Left kidney (tissue), 2 donors: ENCODE measurements around the gene DGCR2. TPM values are rescaled to one million over a fixed set of nuclear protein-coding genes. Genes with fewer than 3 reads are reported as not detected.

Experiments used
- DNase-seq: peaks from one replicate; pipeline ENCODE4 v3.0.0-alpha.2; 2013
- polyA plus RNA-seq: library from polyadenylated mRNA; unstranded; fragments of 120-200 nt; gene quantifications from one replicate; pipeline ENCODE4 v1.2.1, GENCODE V29; 2013; ENCODE audit not compliant: insufficient read length

Gene DGCR2
- polyA plus RNA-seq, 1 donor = 71.5 TPM

DNA sequence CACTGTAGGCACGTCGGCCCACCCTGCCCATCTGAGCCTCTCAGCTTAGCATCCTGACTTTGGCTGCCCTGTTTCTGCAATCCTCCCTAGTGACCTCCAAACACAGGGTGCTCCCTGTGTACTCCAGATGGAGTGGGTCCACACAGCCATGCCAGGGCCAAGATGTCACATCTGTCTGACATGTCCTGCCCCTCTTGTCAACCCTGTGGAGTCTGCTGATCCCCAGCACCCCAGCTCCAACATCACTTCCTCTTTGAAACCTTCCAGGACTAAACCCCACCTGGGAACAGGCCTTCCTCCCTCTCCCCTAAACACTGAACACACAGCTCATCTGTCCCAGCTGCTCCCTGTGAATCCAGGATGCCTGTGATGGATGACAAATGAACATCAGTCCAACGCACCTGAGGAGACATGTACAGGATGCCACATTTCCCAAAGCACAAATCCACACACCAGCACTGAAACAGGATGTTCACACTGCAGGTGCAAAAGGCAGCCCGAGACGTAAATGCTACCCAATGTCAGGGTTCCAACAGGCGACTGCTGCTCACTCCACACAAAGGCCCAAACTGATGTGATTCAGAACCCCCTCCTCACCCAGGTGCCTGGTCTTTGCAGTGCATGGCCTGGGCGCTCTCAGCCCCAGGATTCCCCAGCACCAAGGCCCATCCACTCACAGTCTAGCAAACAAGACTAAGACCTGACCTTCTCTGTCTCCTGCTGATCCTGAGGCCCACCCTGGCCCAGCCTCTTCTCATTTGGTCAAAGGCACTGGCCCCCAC is 6.9 kb upstream of the DGCR2 start:
- DNase-seq = no peak

DNA sequence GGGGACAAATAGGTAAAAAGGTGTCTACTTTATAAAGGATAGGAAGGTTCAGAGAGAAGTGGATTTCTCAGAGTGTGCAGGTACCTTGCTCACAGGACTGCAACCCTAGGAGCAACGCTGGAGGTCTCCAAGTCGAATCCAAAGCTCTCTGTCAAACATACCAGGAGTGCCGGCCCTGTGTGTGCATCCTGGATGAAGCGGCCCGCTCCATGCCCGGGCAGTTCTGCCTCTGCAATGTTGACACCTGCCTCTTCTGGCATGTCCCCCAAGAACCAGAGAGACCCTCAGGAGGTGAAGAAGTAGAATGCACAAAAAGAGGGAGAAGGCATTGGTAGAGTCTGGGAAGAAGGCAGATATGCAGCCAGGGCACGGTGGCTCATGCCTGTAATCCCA is 5.8 kb upstream of the DGCR2 start:
- DNase-seq = no peak

DNA sequence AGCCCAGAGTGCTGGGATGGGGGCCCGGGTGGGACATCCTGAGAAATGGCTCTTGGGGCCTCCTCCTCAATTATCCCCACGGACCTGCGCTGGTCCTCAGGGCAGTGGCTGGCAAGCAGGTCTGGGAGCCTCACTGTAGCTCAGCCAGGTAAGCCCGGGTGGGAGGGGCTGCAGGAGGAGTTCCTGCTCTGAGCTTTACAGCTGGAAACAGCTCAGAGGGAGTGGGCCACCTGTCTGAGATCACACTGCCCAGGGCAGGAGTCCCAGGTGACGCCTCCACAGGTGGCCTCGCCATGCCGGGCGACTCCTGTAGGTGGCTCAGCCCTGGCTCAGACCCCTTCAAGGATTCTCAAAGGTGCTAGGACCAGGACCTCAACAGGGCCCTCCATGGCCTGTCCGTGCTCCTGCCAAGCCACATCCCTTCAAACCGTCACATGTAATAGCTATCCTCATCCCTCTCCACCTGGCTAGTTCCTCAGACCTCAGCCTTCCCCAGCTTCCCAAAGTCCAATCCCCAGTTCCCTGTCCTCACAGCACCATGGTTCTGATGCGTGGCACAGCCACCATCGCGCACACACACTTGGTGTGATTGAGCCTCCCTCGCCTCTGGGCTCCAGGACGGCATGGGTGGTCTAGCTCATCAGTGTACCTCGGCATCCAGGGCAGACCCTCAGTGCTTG is 5.3 kb upstream of the DGCR2 start:
- DNase-seq = no peak

DNA sequence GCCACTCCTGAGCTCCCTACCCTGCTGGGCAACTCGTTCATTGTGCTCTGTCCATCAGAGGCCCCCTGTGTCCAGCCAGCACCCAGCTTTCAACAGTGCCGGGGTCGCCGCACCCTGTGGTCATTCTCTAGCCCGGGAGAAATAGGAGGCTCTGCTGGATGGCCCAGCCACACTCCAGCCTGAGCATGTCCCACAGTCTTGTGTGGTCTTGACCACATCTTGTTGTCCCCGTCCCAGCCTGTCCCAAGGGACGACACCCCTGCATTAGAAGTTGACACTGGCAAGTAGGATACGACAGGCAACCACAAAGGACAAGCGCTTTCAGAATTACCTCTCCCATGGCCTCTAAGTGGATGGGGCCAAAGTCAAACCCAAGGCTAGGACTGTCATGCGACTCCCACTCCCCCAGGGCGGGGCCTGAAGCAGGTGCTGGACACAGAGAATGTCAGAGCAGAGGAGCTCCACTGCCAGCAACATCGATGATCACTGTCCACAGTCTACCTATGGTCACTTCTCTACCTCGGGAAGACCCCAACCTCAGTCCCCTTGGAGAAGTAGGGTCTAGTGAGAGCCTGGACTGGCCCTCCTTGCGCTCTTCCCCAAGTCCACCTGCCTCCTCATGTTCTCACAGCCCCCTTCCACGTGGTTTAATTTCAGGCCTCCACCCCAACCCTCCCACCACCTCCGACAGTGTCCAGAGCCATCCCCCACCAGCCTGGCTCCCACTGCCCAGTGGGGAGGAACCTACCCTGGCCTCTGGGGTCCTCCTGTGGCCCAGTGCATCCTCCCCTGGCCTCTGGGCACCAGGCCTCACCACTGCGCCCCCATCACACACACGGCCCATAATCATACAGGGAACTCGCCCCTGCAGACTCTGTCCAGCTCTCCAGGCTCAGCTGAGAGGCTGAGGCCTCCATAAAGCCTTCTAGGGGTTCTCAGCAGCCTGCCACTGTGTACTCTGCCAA is 4.4 kb upstream of the DGCR2 start:
- DNase-seq = no peak

DNA sequence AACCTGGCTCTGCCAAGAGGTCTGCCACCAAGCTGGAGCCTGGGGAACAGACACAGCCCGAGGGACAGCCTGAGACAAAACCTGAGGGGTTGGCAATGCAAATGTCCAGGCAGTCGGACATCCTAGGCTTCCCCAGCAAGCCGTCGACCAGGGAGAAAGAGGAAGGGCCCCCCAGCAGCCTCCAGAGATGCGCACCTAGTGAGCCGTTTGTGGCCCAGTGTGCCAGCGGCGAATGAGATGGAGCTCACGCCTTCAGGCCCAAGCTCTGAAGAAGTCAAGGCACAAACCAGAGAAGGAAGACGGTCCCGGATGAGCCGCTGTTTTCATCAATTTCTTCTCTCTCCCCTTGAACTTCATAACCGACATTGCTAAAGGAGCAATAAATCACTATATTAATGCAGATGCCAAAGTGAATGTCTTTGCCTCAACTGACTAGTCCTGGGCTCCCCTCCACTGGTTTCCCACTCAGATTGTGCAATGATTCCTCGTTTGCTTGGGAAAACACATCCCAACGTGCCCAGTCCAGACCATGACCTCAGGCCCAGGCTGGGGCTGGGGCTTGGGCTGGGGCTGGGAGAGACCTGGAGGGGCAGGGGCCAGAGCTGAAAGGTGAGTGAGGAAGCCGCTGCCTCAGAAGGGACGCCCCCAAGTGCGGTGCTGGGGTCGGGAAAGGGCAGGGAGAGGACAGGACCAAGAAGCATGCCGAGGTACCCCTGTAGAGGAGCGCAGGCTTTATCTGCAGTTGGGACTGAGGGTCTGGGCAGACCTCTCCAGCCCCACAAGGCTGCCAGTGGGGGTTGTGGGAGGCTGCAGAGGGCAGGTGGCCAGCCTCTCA is 3.5 kb upstream of the DGCR2 start:
- no peak for DNase-seq

DNA sequence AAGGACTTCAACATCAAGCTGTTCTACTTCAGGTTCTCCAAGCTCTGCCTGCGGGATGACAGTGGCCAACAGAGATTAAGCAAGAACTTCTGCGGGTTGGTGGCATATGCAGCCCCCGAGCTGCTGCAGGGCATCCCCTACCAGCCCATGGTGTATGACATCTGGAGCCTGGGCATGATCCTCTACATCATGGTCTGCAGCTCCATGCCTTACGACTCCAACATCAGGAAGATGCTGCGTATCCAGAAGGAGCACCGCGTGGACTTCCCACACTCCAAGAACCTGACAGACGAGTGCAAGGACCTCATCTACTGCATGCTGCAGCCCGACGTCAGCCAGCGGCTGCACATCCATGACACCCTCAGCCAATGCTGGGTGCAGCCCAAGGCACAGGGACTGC is 2.8 kb upstream of the DGCR2 start:
- no peak for DNase-seq

DNA sequence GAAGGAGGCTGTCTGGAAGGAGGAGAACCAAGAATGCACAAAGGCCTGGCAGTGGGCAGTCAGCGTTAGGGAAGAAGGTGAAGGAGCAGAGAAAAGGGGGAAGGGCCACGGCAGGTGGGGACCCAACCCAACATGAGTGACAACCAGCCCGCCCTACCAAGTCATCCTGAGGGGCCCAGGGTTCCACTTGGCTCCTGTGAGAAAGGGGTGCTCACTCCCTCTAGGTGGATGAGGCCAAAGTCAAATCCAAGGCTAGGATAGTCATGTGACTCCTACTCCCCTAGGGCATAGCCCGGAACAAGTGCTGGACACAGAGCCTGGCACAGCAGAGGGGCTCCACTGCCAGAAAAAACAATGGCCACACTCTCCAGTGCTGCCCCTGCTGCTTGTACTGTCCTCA is 2.2 kb upstream of the DGCR2 start:
- no peak for DNase-seq

DNA sequence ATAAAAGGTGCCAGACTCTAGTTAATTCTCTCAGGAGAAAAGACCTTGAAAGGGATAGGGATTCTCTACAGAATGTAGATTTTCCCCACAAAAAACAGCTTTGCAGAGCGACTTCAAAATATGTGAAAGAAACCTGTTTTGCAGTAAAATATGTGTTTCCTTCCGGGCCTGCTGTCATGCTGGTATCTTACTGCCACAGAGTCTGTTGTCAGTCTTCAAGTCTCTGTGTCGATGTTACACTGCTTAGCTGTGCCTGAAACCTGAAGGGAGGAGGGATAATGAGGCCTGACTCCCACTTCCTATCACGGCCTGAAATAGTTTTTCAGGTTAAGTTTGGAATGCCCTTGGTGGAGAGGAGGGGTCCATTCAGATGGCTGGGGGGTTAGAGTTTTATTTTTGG is 1.7 kb upstream of the DGCR2 start:
- no peak for DNase-seq

DNA sequence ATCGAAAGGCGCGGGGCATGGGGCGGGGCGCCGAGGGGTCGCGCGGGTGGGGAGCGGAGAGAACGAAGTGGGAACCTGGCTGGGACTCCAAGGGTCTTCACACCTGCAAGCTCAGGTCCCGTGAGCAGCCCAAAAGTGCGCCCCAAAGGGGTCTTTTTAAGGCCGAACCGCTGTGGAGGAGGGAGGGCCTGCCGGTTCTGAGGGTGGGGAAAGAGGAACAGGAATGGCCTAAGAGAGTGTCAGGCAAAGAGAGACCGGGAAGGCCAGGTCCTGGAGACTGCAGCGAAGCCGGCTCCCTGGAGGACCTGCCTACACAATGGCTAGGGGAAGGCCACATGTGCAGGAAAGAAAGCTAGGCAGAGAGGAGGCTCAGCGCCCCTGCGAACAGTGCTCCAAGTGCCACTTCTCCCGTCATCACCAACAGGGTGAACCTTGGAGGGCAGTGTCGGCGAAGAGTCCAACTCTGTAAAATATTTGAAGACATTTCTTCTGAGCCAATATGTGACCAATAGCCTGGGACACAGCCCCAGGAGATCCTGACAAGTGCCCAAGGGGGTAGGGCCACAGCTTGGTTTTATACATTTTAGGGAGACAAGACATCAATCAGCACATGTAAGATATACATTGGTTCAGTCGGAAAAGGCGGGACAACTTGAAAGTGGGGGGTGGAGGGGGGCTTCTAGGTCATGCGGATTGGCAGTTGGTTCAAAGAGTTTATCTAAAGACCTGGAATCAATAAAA is 710 bp upstream of the DGCR2 start:
- no peak for DNase-seq

DNA sequence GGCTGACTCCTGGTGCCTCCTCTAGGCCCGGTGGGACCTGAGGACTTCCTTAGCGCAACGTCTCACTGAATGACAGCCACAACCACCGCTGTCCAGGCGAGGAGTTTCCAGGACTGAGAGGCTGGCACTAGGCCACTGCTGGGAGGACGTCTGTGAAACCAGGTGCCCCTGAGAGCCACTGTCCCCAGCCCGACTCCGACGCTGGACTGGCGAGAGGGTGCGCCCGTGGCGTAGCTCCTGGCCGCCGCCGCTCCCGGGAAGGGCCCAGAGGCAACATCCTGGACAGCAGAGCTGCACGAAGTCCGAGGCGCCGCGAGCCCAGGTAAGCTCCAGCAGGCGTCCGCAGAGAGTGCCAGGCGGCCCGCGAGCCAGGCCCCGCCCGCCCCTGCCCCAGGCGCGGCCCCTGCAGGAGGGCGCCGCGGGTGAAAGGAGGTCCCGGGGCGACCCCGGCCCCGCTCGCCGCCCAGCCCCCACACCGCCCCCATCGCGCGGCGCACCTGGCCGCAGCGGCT is 525 bp downstream of the DGCR2 start:
- DNase-seq = no peak

DNA sequence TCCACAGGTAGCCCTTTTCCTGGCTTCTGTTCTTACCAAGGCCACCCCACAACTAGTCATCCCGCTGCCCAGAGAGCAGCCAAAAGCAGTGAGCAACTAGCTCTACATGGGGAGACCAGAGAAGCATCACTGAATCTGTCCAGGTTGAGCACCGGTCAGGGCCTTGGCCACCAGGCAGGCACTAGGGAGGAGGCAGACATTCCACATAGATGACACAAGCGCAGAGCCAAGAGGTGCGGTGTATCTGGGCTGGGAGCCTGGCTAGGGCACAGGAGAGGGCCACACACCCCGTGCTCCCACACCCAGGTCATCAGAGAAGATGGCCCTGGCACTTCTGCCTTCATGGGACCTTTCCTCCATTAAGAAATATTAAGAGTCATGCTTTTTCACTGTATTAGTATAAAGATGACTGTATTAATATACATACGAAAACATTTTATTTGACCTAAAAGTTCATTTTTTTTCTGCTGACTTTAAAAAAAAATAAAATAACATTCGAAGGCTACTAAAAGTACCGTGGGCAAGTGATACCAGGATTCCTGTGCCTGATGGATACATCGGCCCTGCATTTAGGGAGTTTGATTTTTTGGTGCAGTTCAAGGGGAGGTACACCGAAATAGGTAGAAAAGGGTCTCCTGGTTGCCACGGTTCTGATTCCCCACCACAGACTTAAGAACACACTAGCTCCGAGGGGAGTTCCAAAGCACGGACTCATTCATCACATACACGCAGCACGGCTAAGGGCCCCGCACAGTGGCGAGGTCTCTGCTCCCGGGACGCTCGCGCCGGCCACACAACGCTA is 1.2 kb downstream of the DGCR2 start:
- DNase-seq = no peak

DNA sequence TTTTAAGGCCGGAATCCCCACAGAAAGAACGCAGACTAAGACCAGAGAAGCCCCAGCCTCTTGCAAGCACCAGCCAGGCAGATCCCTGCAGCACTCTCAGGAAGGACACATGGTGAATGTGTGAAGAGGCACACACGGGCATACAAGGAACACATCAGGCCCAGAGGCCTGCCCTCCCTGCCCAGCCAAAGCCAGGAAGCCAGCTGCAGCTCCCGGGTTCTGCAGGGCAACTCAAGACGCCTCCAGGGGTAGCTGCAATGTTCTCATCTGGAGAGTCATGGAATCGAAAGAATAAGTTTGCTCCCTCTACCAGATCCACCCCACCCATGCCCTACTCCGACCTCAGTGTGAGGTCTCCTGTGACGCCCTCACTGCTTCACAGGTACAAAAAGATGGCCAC is 2.3 kb downstream of the DGCR2 start:
- no peak for DNase-seq

DNA sequence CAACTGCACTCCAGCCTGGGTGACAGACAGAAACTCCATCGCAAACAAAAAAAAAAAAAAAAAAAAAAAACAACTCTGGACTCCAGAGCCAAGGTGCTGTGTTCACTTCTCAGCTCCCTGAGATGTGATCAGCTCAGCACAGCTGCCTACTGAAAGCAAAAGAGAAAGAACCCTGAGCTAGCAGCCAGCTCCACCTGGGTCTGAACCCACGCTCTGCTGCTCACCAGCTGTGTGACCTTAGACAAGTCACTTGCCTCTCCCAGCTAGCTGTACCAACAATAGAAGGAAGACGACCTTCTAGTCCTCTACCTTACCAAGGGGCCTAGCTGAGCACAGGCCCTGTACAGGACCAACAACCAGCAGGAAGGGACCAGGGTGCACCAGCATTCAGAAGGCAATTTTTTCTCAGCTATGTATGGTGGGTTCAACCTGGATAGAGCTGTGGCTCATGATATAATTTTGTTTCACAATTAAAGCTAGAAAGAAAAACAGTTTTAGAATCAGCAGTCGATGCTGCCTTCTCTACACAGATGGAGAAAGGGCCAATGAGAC is 3.8 kb downstream of the DGCR2 start:
- no peak for DNase-seq

DNA sequence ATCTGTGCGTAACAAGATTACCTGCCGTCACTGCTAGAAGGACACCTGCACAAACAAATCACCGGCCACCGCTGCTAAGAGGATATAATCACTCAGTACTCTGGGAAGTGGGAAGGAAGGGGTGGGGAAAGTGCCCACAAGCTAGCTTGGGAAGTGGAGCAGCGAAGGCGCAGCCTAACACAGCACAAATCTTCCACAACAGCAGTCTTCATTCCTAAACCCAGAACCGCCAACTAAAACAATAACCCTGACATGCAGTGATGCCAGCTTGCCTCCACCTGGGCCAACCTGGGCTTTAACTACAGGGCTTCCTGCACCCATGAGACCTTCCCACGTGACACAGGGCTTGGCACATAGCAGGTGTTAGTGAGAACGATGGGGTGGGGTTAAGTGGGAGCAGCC is 5.1 kb downstream of the DGCR2 start:
- no peak for DNase-seq

DNA sequence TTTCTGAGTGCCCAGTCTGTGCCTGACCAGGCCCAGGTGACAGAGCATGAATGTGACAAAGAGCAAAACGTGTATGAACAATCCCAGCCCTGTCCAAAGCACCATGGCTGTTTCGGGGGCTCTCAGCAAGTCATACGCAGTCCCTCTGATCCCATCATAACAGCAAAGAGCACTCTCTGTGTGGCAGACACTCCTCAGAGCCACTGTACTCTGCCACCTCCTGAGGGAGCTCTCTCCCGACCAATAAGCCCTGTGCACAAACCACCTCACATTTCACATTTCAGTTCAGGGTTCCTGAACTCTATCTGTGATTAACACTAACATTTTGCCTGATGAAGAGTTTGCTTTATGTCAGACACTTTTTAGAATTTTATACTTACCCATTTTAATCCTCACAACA is 6.6 kb downstream of the DGCR2 start:
- DNase-seq = no peak

DNA sequence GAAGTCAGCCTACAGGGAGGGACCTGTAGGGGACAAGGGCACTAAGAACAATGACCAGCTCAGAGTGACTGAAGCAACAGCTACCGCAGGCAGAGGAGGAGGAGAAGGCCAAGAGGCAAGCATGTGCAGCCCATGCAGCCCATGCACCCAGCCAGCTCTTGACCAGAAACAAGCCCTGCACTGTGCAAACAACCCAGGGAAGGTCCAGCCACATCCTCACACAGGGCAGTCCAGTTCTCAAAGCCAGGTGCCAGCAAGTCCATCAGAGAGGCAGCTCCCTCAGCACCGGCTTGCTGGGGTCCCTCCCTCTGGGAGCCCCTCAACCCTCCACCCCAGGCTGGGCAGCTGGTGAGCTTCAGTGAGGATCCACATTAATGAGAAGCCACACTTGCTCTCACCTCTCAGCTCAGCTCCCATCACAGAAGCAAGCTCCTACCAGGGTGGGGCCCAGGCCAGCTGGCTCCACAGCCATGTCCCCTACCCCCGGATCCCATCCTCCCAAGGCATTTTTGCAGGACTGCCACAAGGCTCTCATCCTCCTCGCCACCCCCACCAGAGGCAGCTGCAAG is 7.1 kb downstream of the DGCR2 start:
- DNase-seq = no peak

DNA sequence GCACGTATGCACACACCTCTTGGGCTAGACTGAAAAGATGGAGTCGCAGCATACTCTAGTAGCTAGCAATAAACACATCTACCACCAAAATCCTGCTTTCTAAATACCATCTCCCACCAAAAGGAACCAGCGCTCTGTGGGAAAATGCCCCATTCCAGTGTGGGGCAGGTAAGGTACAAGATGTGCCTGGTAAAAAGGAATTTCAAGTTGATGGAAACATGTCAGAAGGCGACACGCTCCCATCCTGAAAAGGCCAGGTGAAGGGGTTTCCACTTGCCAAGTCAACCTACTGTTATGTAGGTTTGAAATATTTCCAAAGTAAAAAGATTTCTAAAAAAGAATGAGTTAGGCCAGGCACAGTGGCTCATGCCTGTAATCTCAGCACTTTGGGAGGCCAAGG is 8.8 kb downstream of the DGCR2 start:
- DNase-seq = no peak

DNA sequence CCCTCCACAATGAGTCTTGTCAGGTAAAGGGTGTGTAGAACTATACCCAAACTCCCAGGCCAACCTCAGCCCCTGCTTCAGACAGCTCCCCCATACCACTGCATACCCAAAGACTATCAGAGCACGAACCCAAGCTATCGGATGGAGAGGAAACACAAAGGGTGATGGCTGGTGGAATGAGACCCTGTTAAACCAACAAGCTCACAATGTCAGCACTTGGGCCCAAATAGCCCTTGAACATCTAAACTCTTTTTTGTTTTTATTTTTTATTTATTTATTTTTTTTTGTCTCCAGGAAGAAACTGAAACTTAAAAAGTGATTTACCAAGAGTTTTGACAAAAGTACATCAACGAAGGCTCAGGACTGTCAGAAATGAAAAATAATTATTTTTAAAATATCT is 10.6 kb downstream of the DGCR2 start:
- no peak for DNase-seq

DNA sequence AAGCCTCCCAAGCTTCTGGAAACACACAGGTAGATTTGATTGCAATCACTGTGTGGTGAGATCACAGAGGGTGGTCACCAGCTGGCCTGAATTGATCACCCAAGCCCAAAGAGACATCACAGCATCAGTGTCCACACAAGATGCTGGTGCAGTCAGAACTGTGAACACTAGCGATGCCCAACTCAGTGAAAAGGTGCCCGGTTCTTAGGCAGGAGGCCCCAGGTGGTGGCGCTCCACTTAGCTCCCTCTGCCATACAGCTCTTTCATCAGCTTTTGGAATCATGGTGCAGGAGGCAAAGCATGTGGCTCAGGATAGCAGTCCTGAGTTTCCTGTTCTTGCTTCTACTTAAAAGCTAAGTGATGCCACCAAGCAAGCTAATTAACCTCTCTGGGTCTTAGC is 11.1 kb downstream of the DGCR2 start:
- no peak for DNase-seq
